GM19455 (cell line): ENCODE results near the gene HAGH.

Experiments used
- ATAC-seq: cut with Tn5 transposase; IDR thresholded peaks from one replicate; pipeline ENCODE4 v1.9.1; 2021; ENCODE audit not compliant: unreplicated experiment

Gene HAGH

GRCh38 chr16:1832838-1833454 is 6.3 kb upstream of the HAGH start:
- ATAC-seq: no peak

GRCh38 chr16:1831186-1832075 is 4.8 kb upstream of the HAGH start:
- ATAC-seq: no peak

- ATAC-seq: no peak
These were observed 3.6 kb upstream of the HAGH start for GRCh38 chr16:1830213-1830612.

GRCh38 chr16:1828645-1829410 is 2.2 kb upstream of the HAGH start:
- ATAC-seq: no peak

- ATAC-seq: peak; percentile 52
These were observed 548 bp downstream of the HAGH start for GRCh38 chr16:1825864-1826690.

- ATAC-seq: no peak
These were observed 1.2 kb downstream of the HAGH start for GRCh38 chr16:1825381-1825863.

- ATAC-seq: no peak
These were observed 2.8 kb downstream of the HAGH start for GRCh38 chr16:1823821-1824220.

- ATAC-seq: no peak
These were observed 3.8 kb downstream of the HAGH start for GRCh38 chr16:1822801-1823200.

GRCh38 chr16:1821861-1822611 is 4.6 kb downstream of the HAGH start:
- no peak for ATAC-seq

GRCh38 chr16:1820946-1821290 is 5.7 kb downstream of the HAGH start:
- no peak for ATAC-seq

GRCh38 chr16:1820096-1820945 is 6.3 kb downstream of the HAGH start:
- ATAC-seq: no peak

- no peak for ATAC-seq
These were observed 7.0 kb downstream of the HAGH start for GRCh38 chr16:1819611-1820010.

GRCh38 chr16:1818873-1819525 is 7.6 kb downstream of the HAGH start:
- ATAC-seq: no peak

- no peak for ATAC-seq
These were observed 8.3 kb downstream of the HAGH start for GRCh38 chr16:1818204-1818872.

GRCh38 chr16:1817716-1818115 is 8.9 kb downstream of the HAGH start:
- no peak for ATAC-seq

- no peak for ATAC-seq
These were observed 9.4 kb downstream of the HAGH start for GRCh38 chr16:1817276-1817589.

- ATAC-seq: no peak
These were observed 10.0 kb downstream of the HAGH start for GRCh38 chr16:1816396-1817275.
